ENCODE results near the gene CTIF.

CTIF gene

GRCh38 chr18:48789259-48789812 lies 250.5 kb downstream of the CTIF start:
- DNase-seq (ENCODE audit: low read depth), result no peak

DNA sequence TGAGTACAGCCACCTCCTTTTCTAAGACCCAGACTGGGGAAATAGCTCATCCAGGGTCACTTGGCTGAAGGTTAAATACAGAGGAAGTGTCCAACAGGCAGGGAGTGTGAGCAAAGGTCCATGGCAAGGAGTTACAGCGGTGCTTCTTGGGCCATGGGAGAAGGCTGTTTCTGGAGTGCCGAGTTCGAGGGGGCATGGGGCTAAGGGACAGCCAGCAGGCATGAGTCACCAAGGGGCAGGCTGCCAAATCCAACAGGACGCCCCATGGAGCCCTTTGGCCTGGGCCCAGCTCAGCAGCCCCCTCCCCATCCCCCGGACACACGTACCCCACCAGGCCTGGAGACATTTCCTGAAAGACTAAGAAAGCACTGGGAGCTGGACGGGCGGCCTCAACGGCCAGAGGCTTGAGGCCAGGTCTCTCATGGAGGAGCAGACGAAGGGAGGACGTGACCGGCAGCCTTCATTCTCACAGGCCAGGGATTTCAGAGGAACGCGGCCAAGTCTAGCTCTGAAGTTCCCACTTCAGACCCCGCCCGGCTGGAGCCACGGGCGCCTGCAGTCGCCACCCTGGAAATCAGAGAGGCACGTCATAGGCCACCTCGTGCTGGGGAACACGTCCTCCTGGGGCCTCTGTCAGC lies 251.5 kb downstream of the CTIF start:
- DNase-seq (ENCODE audit: low read depth), result no peak

DNA sequence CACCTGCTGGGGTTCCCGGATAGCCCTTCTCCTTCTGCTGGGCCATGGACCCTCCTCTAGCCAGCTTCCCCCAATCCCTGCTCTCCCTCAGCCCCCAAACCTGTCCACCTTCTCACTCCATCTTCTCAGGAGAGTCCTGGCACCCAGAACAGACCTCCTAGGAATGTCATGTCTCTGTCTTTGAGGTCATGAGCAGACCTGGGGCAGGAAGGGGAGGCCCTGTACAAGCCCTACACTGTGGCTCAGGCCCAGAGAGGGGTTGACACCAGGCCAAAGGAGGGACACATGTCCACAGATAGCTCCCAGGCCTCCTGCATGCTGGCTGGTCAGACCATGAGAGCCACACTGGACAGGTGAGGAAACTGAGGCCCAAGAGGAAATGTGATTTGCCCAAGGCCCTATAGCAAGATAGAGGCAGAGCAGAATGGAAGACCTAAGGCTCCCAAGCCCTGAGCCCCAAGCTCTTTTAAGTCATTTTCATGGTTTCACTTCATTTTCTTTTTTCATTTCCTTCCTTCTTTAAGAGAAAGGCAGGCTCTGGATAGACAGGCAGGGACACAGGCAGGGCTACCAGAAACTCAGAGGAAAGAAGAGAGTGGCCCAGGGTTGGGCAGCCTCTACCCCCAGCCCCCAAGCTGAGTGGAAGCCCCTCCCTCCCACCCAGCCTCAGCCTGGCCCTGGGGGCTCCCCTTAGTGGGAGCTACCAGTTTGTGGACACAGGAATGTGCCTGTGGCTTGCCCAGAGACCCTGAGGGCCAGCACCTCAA lies 252.2 kb downstream of the CTIF start:
- DNase-seq (ENCODE audit: low read depth), result no peak

DNA sequence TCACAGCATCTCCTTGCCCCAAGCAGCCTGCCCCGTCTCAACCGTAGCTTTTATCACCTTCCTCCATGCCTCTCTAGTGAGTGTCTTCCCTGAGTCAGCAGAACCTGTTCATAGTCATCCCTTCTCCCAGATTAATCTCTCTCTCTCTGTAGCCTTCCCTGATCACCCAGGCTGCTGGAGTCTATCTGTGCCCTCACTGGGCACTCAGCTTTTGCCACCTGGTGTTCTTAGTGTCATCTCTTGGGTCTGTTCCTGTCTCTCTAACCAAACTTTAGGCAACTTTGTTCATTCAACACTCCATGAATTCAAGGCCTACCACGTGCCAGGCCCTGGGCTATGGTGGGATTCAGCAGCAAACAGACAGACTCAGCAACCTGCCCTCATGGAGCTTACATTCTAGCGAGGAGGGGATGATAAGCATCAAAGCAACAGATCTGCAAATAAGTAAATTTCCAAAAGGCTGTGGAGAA lies 252.8 kb downstream of the CTIF start:
- no peak for DNase-seq (ENCODE audit: low read depth)

GRCh38 chr18:48792141-48792540 lies 253.3 kb downstream of the CTIF start:
- DNase-seq (ENCODE audit: low read depth), result no peak

DNA sequence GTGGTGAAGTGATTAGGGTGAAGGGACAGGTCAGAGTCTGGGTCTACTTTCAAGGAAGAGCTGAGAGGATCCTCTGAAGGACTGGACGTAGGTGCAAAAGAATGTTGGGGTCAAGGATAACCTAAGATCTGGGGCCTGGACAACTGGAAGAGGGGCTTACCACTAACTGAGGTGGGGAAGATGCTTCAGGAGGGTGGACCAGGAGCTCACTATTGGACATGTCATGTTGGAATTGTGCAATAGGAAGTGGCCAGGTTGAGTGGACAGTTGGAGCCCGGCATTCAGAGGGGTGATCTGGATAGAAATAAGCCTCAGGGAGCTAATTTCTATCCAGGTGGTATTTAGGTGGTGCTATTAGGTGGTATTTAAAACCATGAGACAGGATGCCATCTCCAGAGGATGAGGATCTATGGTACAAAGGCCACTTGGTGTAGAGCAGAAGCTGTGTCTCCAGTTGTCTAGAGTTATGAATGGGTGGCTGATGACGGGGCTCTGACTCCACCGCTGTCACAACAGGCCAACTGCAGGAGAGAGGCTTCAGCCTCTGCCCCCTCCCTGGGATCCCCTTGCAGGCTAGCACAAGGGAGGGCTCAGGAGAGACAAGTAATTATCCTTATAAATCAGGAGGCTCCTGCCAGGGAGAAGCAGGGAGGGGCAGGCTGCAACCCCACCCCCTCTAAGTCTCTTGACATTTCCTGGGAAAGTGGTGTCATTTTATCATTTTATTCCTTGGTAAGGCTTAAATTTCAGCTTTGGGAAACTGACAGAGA lies 254.0 kb downstream of the CTIF start:
- no peak for DNase-seq (ENCODE audit: low read depth)

GRCh38 chr18:48794251-48794970 lies 255.6 kb downstream of the CTIF start:
- DNase-seq (ENCODE audit: low read depth), result no peak

- DNase-seq (ENCODE audit: low read depth), result no peak
Measured at GRCh38 chr18:48795696-48796095, 256.9 kb downstream of the CTIF start.

DNA sequence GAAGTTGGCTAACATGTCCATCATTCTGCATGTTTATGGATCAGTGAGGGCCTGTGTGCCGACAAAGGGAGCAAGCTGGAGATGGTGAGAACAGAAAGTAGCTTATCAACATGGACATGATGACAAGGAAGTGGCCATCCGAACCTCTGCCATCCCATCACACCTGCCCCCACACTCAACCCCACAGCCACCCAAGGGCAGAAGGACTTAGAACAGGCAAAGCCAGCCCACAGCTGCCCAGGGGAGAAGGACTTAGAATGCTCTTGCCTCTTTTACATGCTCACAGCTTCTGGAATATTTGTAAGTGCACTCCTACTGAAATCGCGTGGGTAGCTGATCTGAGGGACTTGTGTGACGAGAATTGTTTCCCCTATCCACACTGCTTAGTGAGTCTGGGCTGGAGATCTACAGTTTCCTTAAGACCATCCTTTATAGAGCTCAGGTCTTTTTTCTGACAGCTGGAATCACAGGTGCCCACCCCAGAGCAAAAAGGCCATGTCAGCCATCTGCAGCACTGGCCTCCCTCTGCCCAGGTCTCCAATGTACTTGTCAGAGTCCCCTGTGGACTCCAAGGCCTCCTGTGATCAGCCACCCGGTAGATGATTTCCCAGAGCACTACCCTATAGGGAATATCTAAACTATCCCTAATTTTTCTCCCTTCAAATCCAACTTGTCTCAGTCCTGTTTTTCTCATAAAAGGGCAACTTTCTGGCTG lies 257.8 kb downstream of the CTIF start:
- no peak for DNase-seq (ENCODE audit: low read depth)

DNA sequence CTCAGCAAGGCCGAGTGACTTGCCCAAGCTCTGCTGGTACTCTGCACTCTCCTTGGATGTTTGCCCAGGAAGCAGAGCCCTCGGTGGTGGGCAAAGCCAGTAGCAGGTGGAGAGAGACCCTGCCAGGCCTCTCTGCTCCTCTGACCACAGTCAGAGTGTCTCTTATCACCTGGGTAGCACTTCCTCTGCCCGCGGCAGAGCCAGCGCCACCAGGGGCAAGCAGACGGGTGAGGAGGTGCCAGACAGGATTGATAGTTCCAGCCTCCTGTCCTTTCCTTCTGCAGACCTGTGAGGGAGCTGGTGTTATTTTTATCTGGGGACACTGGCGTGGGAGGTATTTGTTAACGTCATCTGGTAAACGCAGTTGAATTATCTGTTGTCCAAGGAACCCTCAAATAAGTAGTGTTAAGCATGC lies 259.0 kb downstream of the CTIF start:
- DNase-seq (ENCODE audit: low read depth), result no peak

DNA sequence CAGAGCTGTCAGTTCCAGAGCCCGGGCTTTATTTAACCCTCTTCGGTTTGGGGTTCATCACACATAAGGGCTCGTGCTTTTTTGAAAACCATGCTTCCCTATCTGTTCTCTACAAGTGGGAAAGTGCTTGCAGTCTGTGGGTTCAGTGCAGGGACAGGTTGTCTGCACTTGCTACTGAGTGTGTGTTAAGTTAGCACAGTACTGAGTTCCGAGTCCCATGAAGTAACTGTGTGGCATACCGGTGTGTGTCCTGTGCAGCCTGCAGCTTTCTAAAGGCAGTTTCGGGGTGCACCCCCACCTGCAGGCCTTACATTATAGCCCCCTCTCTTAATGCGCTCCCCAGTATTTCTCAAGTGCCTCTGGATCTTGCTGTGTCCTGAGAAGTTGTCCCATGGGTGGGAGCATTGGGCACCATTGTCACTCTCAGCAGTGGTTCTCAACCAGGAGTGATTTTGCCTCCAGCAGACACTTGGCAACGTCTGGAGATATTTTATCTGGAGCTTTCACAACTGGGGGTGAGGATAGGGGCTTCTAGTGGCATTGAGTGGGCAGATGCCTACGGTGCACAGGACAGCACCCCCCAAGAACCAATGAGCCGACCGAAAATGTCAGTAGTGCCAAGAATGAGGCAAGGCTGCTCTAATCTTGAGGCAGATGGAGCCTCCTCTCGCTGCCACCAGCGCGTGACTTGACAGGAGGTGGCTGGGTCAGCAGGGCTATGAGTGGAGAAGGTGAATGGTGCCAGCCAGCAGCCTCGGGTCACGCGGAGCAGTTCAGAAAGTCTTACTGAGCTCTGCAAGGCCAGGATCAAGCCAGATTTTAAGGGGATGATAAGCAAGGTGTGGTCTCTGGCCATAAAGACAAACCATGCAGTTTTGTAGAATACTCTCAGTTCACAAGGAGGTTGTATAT lies 259.8 kb downstream of the CTIF start:
- DNase-seq (ENCODE audit: low read depth), result no peak

DNA sequence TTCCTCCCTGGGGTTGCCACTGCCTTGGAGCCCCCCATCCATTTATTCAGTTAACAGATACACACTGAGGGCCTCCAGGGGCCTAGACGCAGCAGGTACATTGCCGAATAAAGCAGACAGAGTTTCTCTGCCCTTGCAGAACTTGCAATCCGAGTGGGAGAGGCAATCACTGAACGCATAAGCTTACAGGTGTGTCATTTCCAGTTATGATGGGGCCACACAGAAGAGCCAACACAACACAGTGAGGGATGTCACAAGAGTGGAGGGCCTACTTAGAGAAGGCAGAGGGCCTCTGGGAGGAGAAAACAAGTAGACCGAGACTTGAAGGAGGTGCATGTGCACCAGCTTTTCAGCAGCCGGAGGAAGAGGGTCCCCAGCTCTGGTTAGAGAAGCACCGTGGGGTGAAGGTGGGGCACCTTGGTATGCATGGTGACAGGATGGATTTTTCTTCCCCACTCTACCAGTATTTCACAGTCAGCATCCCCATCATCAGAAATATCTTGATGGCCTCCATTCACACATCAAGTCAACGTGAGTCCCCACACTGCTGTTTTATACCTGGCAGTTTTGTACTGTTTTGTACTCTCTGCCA lies 261.0 kb downstream of the CTIF start:
- no peak for DNase-seq (ENCODE audit: low read depth)

DNA sequence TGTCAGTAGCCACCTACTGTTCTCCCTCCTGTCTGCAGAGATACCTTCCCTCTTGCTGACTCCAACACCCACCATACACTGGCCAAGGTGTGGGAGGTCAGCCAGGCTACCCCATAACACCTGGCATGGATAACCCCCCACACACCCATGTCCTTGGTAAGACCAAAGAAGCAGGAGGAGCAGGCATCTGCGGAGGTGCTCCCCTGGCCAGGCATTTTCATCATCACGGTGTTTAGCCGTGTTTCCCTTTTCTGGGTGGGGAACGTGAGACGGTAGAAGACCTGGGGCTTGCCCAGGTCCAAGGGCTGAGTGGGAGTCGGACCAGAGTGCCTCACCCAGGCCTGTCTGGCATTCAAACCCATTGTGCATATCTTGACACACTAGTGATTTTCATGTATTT lies 261.6 kb downstream of the CTIF start:
- DNase-seq (ENCODE audit: low read depth), result no peak

DNA sequence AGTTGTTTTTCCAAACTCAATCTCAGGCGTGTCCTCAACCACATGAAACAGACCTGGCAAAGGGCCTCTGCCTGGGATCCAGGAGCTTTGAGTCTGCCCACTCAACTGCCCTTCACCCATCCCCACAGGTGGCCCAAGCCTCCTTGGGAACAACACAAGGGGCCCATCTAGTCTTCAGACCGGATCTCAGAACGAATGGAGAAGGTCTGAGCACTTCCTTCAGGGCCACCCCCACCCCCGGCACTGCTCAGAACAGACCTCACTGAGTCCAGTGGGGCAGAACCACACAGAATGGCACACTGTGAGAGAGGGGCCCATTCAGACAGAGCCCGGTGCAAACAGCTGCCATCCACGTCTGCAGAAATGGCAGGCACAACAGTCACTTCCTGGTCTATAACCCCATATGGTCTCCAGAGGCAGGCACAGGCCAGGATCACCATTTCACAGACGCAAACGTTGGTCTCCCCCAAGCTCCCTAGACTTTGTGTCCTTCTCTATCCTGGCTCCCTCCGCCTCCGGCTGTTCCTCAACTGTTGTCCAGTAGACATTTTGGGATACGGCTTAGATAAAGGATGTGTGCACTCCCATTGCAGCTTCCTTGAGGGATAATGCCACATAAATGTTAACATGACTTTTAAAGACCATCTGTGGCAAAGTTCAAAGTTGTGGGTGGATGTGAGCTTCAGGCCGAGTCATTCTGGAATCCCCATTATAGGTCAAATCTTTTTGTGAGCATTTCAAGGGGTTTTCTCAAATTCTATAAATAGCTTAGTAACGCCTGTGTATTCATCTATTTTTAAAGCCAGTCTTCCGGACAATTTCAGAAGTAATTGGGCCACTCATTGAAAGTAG lies 262.3 kb downstream of the CTIF start:
- DNase-seq (ENCODE audit: low read depth), result no peak

GRCh38 chr18:48801728-48802542 lies 263.1 kb downstream of the CTIF start:
- no peak for DNase-seq (ENCODE audit: low read depth)

DNA sequence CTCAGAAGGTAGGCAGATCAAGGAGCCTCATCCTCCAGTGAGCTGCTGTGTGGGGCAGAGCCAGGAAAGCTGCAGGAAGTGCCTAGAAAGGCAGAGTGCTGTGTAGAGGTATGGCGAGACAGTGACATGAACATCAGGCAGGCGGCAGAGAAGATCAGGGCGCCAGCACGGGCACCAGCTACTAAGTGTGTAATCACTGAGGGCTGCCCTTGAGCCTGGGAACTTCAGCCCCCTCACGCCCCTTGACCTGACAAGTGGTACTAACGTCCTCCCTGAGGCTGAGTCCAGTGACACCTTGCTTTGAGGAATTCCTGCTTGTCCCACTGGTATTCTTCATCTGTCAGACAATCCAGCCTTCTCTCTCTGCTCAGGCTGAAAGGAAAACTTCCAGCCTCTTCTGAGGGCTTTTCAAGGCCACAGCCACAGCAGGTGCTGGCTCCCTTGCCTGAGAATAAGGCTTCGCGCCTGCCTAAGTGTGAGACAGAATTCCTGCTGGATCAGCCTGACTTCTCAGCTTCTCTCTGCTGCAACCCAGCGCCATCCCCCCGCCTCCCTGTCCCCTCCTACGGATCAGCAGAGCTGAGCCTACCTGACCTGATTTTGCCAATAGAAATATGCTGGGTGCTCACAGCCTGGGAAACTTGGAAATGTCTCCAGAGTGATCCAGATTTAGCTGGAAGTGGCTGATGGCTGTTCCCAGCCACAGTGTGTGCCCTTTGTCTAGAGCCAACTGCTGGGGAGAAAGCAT lies 263.9 kb downstream of the CTIF start:
- no peak for DNase-seq (ENCODE audit: low read depth)

GRCh38 chr18:48803518-48803917 lies 264.7 kb downstream of the CTIF start:
- DNase-seq (ENCODE audit: low read depth), result no peak
